Ovary (tissue), 9 donors: ENCODE results near the gene CSNK1G1. TPM values are rescaled to one million over a fixed set of nuclear protein-coding genes. Genes with fewer than 3 reads are reported as not detected.

Source experiments
- DNase-seq, 5 donors: peaks; one replicate each; pipeline ENCODE4 v3.0.0-alpha.2; 2019 to 2020
- H3K27ac ChIP-seq, 2 donors: fragments of 200-600 bp; one replicate each; pipeline versions ENCODE4 v1.5.1 to v1.8.0; 2019 to 2022
- H3K27me3 ChIP-seq: fragments of 200-600 bp; one replicate; pipeline ENCODE4 v1.8.0; 2022
- H3K36me3 ChIP-seq: fragments of 200-600 bp; sonication (generic); one replicate; pipeline ENCODE4 v1.5.1; 2019
- H3K4me1 ChIP-seq: one replicate; pipeline ENCODE4 v1.8.1; 2013; ENCODE audit warnings: mild to moderate bottlenecking, moderate library complexity; ENCODE audit not compliant: insufficient read depth
- H3K4me3 ChIP-seq: fragments of 200-600 bp; sonication (generic); one replicate; pipeline ENCODE4 v1.5.1; 2017
- H3K9me3 ChIP-seq, 2 donors: fragments of 200-600 bp in 1 of 2; sonication (generic) in 1 of 2; one replicate each; pipeline versions ENCODE4 v1.5.1 to v1.8.1; 2013 to 2019; ENCODE audit warnings: mild to moderate bottlenecking in 1 of 2, moderate library complexity in 1 of 2
- EP300 ChIP-seq: sonication (generic); formaldehyde crosslinking; IDR thresholded peaks from one replicate; pipeline ENCODE4 v1.6.1; 2017; ENCODE audit warnings: antibody characterized with exemption
- POLR2A ChIP-seq: fragments of 450-650 bp; IDR thresholded peaks from one replicate; pipeline ENCODE4 v1.6.1; 2017; ENCODE audit warnings: antibody characterized with exemption, mild to moderate bottlenecking, moderate library complexity
- WGBS, 3 donors: extraction: QIAGEN DNeasy Blood & Tissue Kit in 1 of 3; methylation state at CpG; one replicate each; pipeline versions ENCODE4 v1.1.5 to v1.1.7; 2013 to 2017; 5-methylcytosine and 5-hydroxymethylcytosine counted together
- intact Hi-C, 4 donors: fragments of 100-400 bp; cut with DNase I; formaldehyde crosslinking; loops; one replicate each; pipeline versions ENCODE4 v1.11.0 to v1.15.1; 2022 to 2023
- polyA plus RNA-seq, 2 donors: library from polyadenylated mRNA; stranded (reverse); fragments of 200-250 nt in 1 of 2; fragments of 350-450 nt in 1 of 2; fragmentation: Illumina TruSeq in 1 of 2; extraction: RNeasy Lipid Tissue Mini Kit (QIAGEN cat#74804) in 1 of 2; gene quantifications; one replicate each; pipeline ENCODE4 v1.2.3, GENCODE V29; 2013 to 2014
- total RNA-seq, 7 donors: library from RNA; depleted of rRNA in 2 of 7; stranded (reverse); fragments of >200 nt in 2 of 7; fragmentation: NEBNext Ultra II Directional in 3 of 7; extraction: Animal tissue kit (Norgen Biotek cat#: 25700) in 3 of 7; gene quantifications; one replicate each; pipeline versions ENCODE4 v1.1.0 to v1.2.4, GENCODE V29; 2016 to 2023
- TF ChIP-seq, protein P1 (sequence below), 3 donors: fragments of 450-650 bp in 2 of 3; fragments of 200-600 bp in 1 of 3; IDR thresholded peaks; one replicate each; pipeline versions ENCODE4 v1.5.1 to v1.8.0; 2016 to 2022; ENCODE audit warnings: antibody characterized with exemption in 3 of 3, mild to moderate bottlenecking in 1 of 3
- donor health status: DM: no; HTN: no; CAD: no; lungs with moderate emphysema.
- donor health status: DM: no; HTN: no; CAD: no.
- donor health status: Bipolar disorder and iron deficiency.
- donor health status: DM: yes; HTN: yes; CAD: no.
- donor health status: DM: no; HTN: no; CAD: no.
- donor health status: DM: yes; HTN: yes; CAD: no.

Gene CSNK1G1
- total and polyA plus RNA-seq, 9 donors, result 2.9 to 23.9 (median 14.2) TPM

DNA sequence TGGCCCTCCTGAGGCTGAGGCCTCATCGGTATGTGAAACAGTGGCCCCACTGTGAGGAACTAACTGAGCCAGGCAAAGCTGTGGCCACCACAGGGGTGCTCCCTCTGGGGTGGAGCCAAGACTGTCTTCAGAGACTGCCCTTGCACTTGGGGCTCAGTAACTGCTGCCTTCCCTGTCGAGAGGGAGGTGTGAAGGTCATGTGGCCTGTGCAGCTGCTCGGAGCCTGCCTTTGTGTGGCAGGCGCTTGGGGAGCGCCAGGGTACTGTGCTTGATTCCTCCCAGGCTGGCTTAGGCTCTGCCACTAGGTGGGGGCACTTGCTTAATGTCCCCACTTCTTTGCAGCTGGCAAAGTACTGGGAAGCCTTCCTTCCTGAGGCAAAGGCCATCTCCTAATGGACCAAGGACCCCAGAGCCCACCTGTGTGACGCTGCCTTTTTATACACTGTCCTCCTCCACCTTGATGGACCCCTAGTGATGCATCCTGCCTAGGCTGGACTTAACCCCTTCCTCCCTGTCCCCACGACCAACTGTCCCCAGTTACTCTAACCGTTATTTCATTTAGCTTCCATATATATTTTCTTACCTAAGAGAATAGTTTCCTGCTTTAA lies 218.6 kb downstream of the CSNK1G1 start:
- TF ChIP-seq POLR2A (no peak), EP300 (no peak)
- TF ChIP-seq, protein P1, sequence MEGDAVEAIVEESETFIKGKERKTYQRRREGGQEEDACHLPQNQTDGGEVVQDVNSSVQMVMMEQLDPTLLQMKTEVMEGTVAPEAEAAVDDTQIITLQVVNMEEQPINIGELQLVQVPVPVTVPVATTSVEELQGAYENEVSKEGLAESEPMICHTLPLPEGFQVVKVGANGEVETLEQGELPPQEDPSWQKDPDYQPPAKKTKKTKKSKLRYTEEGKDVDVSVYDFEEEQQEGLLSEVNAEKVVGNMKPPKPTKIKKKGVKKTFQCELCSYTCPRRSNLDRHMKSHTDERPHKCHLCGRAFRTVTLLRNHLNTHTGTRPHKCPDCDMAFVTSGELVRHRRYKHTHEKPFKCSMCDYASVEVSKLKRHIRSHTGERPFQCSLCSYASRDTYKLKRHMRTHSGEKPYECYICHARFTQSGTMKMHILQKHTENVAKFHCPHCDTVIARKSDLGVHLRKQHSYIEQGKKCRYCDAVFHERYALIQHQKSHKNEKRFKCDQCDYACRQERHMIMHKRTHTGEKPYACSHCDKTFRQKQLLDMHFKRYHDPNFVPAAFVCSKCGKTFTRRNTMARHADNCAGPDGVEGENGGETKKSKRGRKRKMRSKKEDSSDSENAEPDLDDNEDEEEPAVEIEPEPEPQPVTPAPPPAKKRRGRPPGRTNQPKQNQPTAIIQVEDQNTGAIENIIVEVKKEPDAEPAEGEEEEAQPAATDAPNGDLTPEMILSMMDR (IDR thresholded peaks at IDR 0.05), result no peak
- intact Hi-C loops, result no loop called here
- Histone ChIP-seq H3K9me3 (no peaks in the 10 kb centered on the region), H3K4me3 (no peak overlapping the region), H3K27ac (no peak overlapping the region), H3K4me1 (peaks cover 4% of the 10 kb centered on the region), H3K36me3 (no peaks in the 10 kb centered on the region), H3K27me3 (no peaks in the 10 kb centered on the region)
- DNase-seq, result no peak
- 68 to 74% (median 69%) methylated on average over 6 to 8 of the region's 8 CpGs for WGBS, 3 donors

DNA sequence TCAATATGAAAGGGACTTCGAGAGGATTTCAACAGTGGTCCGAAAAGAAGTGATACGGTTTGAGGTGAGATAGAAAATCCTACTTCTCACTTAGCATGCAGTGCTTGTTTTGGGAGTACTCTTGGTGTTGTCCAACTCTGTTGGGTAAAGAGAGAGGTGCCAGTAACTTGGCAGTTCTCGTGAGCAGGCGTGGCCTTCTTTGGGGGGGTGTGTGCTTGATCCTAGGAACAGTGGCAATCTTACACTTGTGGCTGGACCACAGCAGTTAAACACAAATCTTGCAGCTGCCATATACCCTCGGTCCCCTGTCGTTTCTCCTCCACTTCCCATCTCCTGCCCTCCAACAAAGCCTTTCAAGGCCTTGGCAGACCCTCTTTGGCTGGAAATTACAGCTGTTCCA lies 219.6 kb downstream of the CSNK1G1 start:
- Histone ChIP-seq H3K27me3 (no peaks in the 10 kb centered on the region), H3K4me1 (peaks cover 4% of the 10 kb centered on the region), H3K9me3 (no peaks in the 10 kb centered on the region), H3K36me3 (no peaks in the 10 kb centered on the region), H3K4me3 (no peak overlapping the region), H3K27ac (no peak overlapping the region)
- 74 to 88% (median 80%) methylated on average over 7 of the region's 7 CpGs for WGBS, 3 donors
- no peak for DNase-seq
- intact Hi-C loops, result no loop called here
- TF ChIP-seq EP300 (no peak), POLR2A (no peak)
- TF ChIP-seq, protein P1 (IDR thresholded peaks at IDR 0.05), result no peak

DNA sequence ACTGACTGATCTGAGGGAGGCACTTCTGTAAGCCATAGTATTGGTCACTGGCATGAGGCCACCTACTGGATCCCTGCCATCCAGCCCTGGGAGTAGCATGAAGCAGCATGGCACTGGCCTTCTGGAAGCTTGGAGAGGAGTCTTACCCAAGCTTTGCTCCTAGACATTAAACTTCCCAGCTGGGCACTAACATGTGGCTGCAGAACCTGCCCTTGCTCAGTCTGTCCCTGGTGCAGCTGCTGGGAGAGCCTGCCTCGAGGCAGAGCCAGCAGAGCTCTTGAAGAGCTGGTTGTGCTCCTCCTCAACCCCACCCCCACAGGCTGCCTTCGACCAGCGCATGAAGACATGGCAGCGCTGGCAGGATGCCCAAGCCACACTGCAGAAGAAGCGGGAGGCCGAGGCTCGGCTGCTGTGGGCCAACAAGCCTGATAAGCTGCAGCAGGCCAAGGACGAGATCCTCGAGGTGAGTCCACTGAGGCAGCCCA lies 221.6 kb downstream of the CSNK1G1 start:
- Histone ChIP-seq H3K27ac (peak overlapping the region in 1 of 2 donors; percentile 3), H3K27me3 (no peaks in the 10 kb centered on the region), H3K4me3 (no peak overlapping the region), H3K4me1 (peaks cover 4% of the 10 kb centered on the region), H3K36me3 (no peaks in the 10 kb centered on the region), H3K9me3 (no peaks in the 10 kb centered on the region)
- 34 to 68% (median 37%) methylated on average over 8 to 9 of the region's 9 CpGs for WGBS, 3 donors
- TF ChIP-seq POLR2A, result no peak
- TF ChIP-seq EP300, result no peak
- TF ChIP-seq, protein P1 (IDR thresholded peaks at IDR 0.05), result no peak
- peak in 4 of 5 donors; percentile 45 to 66 (median 54) for DNase-seq
- intact Hi-C loops, result no loop called here

DNA sequence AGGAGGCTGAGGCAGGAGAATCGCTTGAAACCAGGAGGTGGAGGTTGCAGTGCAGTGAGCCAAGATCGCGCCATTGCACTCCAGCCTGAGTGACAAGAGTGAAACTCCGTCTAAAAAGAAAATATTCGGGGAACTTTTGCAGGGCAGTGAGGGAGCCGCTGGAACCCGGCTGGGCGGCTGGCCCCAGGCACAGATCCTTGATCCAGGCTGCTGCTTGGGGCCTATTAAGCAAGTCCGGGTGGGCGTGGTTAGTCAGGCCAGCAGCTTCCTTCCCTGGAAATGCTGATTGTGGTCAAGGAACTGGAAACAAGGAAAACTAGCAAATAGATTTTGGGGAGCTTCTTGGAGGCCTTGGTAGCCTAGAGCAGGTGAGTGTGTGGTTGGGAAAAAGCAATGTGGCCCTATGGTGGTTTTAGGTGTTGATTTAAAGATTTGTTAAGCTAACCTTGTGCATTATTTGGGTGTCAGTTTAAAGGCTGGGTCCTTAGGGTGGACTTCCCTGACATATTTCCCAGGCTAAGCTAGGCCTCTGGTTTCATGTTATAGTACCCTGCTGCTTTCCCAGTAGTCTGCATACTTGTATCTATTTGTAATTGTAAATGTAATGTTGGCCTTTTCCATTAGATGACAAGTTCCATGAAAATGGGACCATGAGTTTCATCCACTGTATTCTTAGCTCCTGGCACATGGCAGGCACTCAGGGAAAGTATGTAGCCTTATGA lies 222.2 kb downstream of the CSNK1G1 start:
- Histone ChIP-seq H3K4me1 (peaks cover 4% of the 10 kb centered on the region), H3K36me3 (no peaks in the 10 kb centered on the region), H3K27ac (peak overlapping the region in 1 of 2 donors; percentile 3), H3K4me3 (no peak overlapping the region), H3K9me3 (no peaks in the 10 kb centered on the region), H3K27me3 (no peaks in the 10 kb centered on the region)
- intact Hi-C loops, result no loop called here
- DNase-seq, result no peak
- 91 to 94% (median 92%) methylated on average over 10 of the region's 10 CpGs for WGBS, 3 donors
- TF ChIP-seq EP300 (no peak), POLR2A (no peak)
- TF ChIP-seq, protein P1 (IDR thresholded peaks at IDR 0.05), result no peak
